Effector CD8-positive, alpha-beta T cell (primary cell): Measurements from ENCODE around the gene PARD3B.

Experiments
- DNase-seq: peaks from one replicate; lab custom pipeline; 2025; lab: John Stamatoyannopoulos, UW

PARD3B gene

GRCh38 chr2:205650450-205650849 is 1105.2 kb downstream of the PARD3B start:
- no peak for DNase-seq

- no peak for DNase-seq
Observed at GRCh38 chr2:205650931-205651330, 1105.7 kb downstream of the PARD3B start.

- no peak for DNase-seq
Observed at GRCh38 chr2:205651719-205652118, 1106.4 kb downstream of the PARD3B start.

GRCh38 chr2:205654878-205655605 is 1109.8 kb downstream of the PARD3B start:
- DNase-seq = no peak

GRCh38 chr2:205655779-205656456 is 1110.6 kb downstream of the PARD3B start:
- no peak for DNase-seq

GRCh38 chr2:205656461-205656860 is 1111.2 kb downstream of the PARD3B start:
- no peak for DNase-seq

- DNase-seq = no peak
Observed at GRCh38 chr2:205656941-205657340, 1111.7 kb downstream of the PARD3B start.

- DNase-seq = no peak
Observed at GRCh38 chr2:205657579-205657978, 1112.3 kb downstream of the PARD3B start.

GRCh38 chr2:205658068-205658467 is 1112.8 kb downstream of the PARD3B start:
- DNase-seq = no peak

GRCh38 chr2:205658572-205658971 is 1113.3 kb downstream of the PARD3B start:
- no peak for DNase-seq

GRCh38 chr2:205659922-205660321 is 1114.6 kb downstream of the PARD3B start:
- no peak for DNase-seq

- peak; percentile 2 for DNase-seq
Observed at GRCh38 chr2:205660521-205661124, 1115.3 kb downstream of the PARD3B start.

- no peak for DNase-seq
Observed at GRCh38 chr2:205661281-205661680, 1116.0 kb downstream of the PARD3B start.

- no peak for DNase-seq
Observed at GRCh38 chr2:205662206-205662965, 1117.1 kb downstream of the PARD3B start.

GRCh38 chr2:205665791-205666190 is 1120.5 kb downstream of the PARD3B start:
- DNase-seq = no peak
